NCI-H446 treated with DMSO at 0.1 percent for 48 hours (cell line): ENCODE data around the gene ARHGDIB.

Source experiments
- DNase-seq: peaks from one replicate; lab custom pipeline; 2025; lab: John Stamatoyannopoulos, UW

Gene ARHGDIB

DNA sequence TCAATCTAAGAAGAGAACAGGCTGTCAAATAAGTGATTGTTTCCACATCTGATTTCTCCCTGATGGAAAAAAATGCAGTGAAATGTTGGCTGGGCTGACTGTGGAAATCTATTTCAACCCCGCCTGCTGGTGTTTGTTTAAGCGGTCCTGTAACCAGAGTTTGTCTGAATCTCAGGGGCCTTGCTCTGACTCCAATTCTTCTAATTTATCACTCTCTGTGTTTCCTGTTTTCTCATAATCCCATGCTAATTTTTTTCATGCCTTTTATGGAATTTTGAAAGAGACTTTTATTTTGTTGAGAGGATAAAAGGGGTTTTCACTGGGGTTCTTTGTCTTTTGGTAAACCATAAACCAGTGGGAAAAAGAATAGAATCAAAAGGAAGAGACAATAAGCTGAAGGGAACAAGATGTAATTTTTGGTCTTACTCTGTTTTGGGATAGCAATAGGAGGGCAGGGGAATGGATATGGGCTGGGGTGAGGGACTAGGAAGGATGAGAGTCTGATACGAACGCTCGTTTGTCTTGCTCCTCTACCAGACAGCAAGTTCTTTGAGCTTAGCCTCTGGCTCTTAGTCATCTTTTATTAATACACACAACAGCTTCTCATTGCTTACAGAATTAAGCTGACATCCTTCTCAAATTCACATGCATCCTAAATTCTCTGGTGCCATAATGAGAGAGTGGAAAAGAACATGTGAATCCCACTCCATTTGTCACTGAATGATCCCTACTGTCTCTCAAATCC lies 67.7 kb downstream of the ARHGDIB start:
- no peak for DNase-seq

DNA sequence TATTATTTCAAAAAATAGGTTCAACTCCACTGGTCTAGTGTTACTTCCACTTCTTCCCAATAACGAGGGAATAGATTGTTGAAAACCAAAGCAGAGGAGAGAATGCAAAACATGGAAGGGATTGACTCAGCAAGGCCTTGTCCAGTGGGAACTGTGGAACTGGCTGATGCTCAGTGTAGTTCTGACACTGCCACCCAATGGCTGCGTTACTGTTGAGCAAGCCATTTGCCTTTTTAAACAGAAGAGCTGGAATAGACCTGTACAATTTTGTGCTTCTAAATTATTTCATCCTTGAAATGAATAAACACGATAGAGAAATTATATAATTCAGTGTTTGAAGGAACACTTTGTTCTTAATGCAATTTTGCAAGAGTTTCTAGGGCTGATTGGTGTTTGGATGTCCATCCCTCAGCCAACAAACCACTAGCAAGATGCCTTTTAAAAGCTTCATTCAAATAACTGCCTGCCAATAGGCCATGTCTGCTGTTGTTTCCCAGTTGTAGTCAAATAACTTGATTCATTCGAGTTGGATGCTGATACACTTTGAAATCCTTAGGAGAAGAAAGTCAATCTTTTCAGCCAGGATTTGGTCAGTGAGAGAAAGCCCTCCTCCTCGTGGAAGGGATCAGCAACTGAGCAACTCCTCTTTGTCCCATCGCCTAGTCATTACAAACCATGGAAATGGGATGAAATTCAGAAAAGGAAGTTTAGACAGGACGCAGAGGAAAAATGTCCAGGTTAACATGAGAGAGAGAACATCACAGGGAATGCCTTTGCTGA lies 68.5 kb downstream of the ARHGDIB start:
- DNase-seq, result no peak
